SK-N-SH treated with all-trans-retinoic acid at 6 μM for 48 hours (cell line): Measurements from ENCODE around the gene NUFIP1.

ENCODE experiments used
- CSDC2 ChIP-seq: fragments of 250-450 bp; sonication (Bioruptor Pico); IDR thresholded peaks from 2 replicates; pipeline ENCODE4 v1.5.0; 2020; ENCODE audit warnings: mild to moderate bottlenecking, moderate library complexity
- GLIS3 ChIP-seq: fragments of 250-450 bp; sonication (Bioruptor Pico); IDR thresholded peaks from 2 replicates; pipeline ENCODE4 v1.5.0; 2020; ENCODE audit warnings: mild to moderate bottlenecking, moderate library complexity
- ISL1 ChIP-seq: fragments of 250-450 bp; sonication (Bioruptor Pico); IDR thresholded peaks from 2 replicates; pipeline ENCODE4 v2.1.2; 2022; ENCODE audit warnings: mild to moderate bottlenecking, moderate library complexity
- OSR1 ChIP-seq: fragments of 250-450 bp; sonication (Bioruptor Pico); IDR thresholded peaks from 2 replicates; pipeline ENCODE4 v1.8.0; 2022; ENCODE audit warnings: moderate library complexity, mild to moderate bottlenecking, inconsistent platforms
- PATZ1 ChIP-seq: fragments of 250-450 bp; sonication (Bioruptor Pico); IDR thresholded peaks from 2 replicates; pipeline ENCODE4 v1.8.0; 2020; ENCODE audit warnings: mild to moderate bottlenecking, moderate library complexity, borderline replicate concordance
- POU6F1 ChIP-seq: fragments of 250-450 bp; sonication (Bioruptor Pico); IDR thresholded peaks from 2 replicates; pipeline ENCODE4 v1.8.0; 2021; ENCODE audit warnings: low read depth, mild to moderate bottlenecking, moderate library complexity, borderline replicate concordance
- ZFP3 ChIP-seq: fragments of 250-450 bp; sonication (Bioruptor Pico); IDR thresholded peaks from 2 replicates; pipeline ENCODE4 v1.5.0; 2020; ENCODE audit warnings: mild to moderate bottlenecking, moderate library complexity

- no peak for TF ChIP-seq CSDC2 (CRISPR knock-in tag)
- TF ChIP-seq ISL1 (CRISPR knock-in tag): no peak
- no peak for TF ChIP-seq POU6F1 (CRISPR knock-in tag)
- no peak for TF ChIP-seq PATZ1 (CRISPR knock-in tag)
- TF ChIP-seq GLIS3 (CRISPR knock-in tag): no peak
- TF ChIP-seq OSR1 (CRISPR knock-in tag): no peak
- TF ChIP-seq ZFP3: no peak
Observed at GRCh38 chr13:45007823-45008222, 18.6 kb upstream of the NUFIP1 start.
